ENCODE measurements around the gene PLAU.

The PLAU gene

GRCh38 chr10:73920089-73920488 lies 9.2 kb downstream of the PLAU start:
- Histone ChIP-seq H3K36me3 (ENCODE audit: insufficient read depth) (no peaks in the 10 kb centered on the region), H3K4me3 (IDR thresholded peaks at IDR 0.05; ENCODE audit: insufficient read depth, low read depth, low read length) (no peak overlapping the region), H3K9ac (no peak overlapping the region), H3K79me2 (ENCODE audit: insufficient read depth, low read depth) (no peaks in the 10 kb centered on the region), H4K20me1 (ENCODE audit: insufficient read depth) (no peaks in the 10 kb centered on the region), H3K27me3 (ENCODE audit: insufficient read depth, low read depth) (no peaks in the 10 kb centered on the region), H3K4me2 (no peak overlapping the region), H3K27ac (no peak overlapping the region), H3K4me1 (ENCODE audit: low read depth, poor library complexity, severe bottlenecking) (peaks cover 29% of the 10 kb centered on the region), H2AFZ (ENCODE audit: low read depth) (no peak overlapping the region)
- no peak for TF ChIP-seq CTCF (conservative IDR thresholded peaks at IDR 0.05; ENCODE audit: low read depth, low read length)

GRCh38 chr10:73922007-73922863 lies 11.3 kb downstream of the PLAU start:
- Histone ChIP-seq H4K20me1 (ENCODE audit: insufficient read depth) (no peaks in the 10 kb centered on the region), H3K4me2 (peak overlapping the region; percentile 46), H2AFZ (ENCODE audit: low read depth) (no peak overlapping the region), H3K27me3 (ENCODE audit: insufficient read depth, low read depth) (no peaks in the 10 kb centered on the region), H3K36me3 (ENCODE audit: insufficient read depth) (no peaks in the 10 kb centered on the region), H3K9ac (no peak overlapping the region), H3K4me3 (IDR thresholded peaks at IDR 0.05; ENCODE audit: insufficient read depth, low read depth, low read length) (no peak overlapping the region), H3K4me1 (ENCODE audit: low read depth, poor library complexity, severe bottlenecking) (peaks cover 24% of the 10 kb centered on the region), H3K79me2 (ENCODE audit: insufficient read depth, low read depth) (no peaks in the 10 kb centered on the region), H3K27ac (peak overlapping the region; percentile 1; the same call in 1 of the 2 replicates)
- TF ChIP-seq CTCF (conservative IDR thresholded peaks at IDR 0.05; ENCODE audit: low read depth, low read length) = no peak

- Histone ChIP-seq H4K20me1 (ENCODE audit: insufficient read depth) (no peaks in the 10 kb centered on the region), H3K36me3 (ENCODE audit: insufficient read depth) (no peaks in the 10 kb centered on the region), H3K27ac (no peak overlapping the region), H3K4me1 (ENCODE audit: low read depth, poor library complexity, severe bottlenecking) (peaks cover 19% of the 10 kb centered on the region), H3K27me3 (ENCODE audit: insufficient read depth, low read depth) (no peaks in the 10 kb centered on the region), H3K4me3 (IDR thresholded peaks at IDR 0.05; ENCODE audit: insufficient read depth, low read depth, low read length) (no peak overlapping the region), H2AFZ (ENCODE audit: low read depth) (no peak overlapping the region), H3K9ac (no peak overlapping the region), H3K79me2 (ENCODE audit: insufficient read depth, low read depth) (no peaks in the 10 kb centered on the region), H3K4me2 (no peak overlapping the region)
- no peak for TF ChIP-seq CTCF (conservative IDR thresholded peaks at IDR 0.05; ENCODE audit: low read depth, low read length)
Measured at GRCh38 chr10:73922864-73923133, 11.9 kb downstream of the PLAU start.

GRCh38 chr10:73923935-73924598 lies 13.1 kb downstream of the PLAU start:
- no peaks in the 10 kb centered on the region for H4K20me1 ChIP-seq (ENCODE audit: insufficient read depth)
- H3K4me3 ChIP-seq (IDR thresholded peaks at IDR 0.05; ENCODE audit: insufficient read depth, low read depth, low read length) = no peak overlapping the region
- no peaks in the 10 kb centered on the region for H3K27me3 ChIP-seq (ENCODE audit: insufficient read depth, low read depth)
- H3K4me1 ChIP-seq (ENCODE audit: low read depth, poor library complexity, severe bottlenecking) = peaks cover 19% of the 10 kb centered on the region
- TF ChIP-seq CTCF (conservative IDR thresholded peaks at IDR 0.05; ENCODE audit: low read depth, low read length) = no peak
- no peak overlapping the region for H2AFZ ChIP-seq (ENCODE audit: low read depth)
- no peaks in the 10 kb centered on the region for H3K79me2 ChIP-seq (ENCODE audit: insufficient read depth, low read depth)
- no peak overlapping the region for H3K4me2 ChIP-seq
- no peak overlapping the region for H3K9ac ChIP-seq
- H3K27ac ChIP-seq = no peak overlapping the region
- no peaks in the 10 kb centered on the region for H3K36me3 ChIP-seq (ENCODE audit: insufficient read depth)
